Measurements from ENCODE around the gene COX6A1.

COX6A1 gene

DNA sequence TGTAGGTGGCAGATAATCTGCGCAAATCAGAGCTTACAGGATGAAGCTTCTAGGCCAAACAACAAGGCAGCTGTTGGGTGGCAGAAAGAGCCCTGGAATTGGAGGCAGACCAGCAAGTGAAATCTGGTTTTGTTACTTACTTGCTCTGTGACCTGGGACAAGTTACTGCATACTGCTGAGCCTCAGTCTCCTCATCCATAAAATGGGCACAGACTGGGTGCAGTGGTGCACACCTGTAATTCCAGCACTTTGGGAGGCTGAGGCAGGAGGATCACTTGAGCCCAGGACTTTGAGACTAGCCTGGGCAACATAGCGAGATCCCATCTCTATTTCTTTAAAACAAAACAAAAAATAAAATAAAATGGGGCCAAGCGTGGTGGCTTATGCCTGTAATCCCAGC lies 31.4 kb upstream of the COX6A1 start:
- Histone ChIP-seq H3K4me1 (ENCODE audit: control insufficient read depth, low read length) (no peaks in the 10 kb centered on the region), H3K9me3 (ENCODE audit: control insufficient read depth, insufficient read depth, low read length) (no peaks in the 10 kb centered on the region)

GRCh38 chr12:120408771-120409170 lies 29.1 kb upstream of the COX6A1 start:
- Histone ChIP-seq H3K4me3 (ENCODE audit: low read length) (no peak overlapping the region), H3K9me2 (replicated peaks; ENCODE audit: control insufficient read depth, low read length) (no peaks in the 10 kb centered on the region), H3K36me3 (ENCODE audit: control insufficient read depth, low read length) (no peaks in the 10 kb centered on the region), H3K4me1 (ENCODE audit: control insufficient read depth, low read length) (no peaks in the 10 kb centered on the region), H3K9me3 (ENCODE audit: control insufficient read depth, insufficient read depth, low read length) (no peaks in the 10 kb centered on the region), H3K27me3 (ENCODE audit: control insufficient read depth, low read length) (0 out of 2 replicates have a peak, but pooled peaks cover 3% of the 10 kb centered on the region), H4K20me1 (ENCODE audit: control insufficient read depth, insufficient read depth, low read depth, low read length) (no peaks in the 10 kb centered on the region), H3K27ac (ENCODE audit: low read depth, low read length) (no peak overlapping the region), H3F3A (ENCODE audit: control insufficient read depth, insufficient read depth) (no peaks in the 10 kb centered on the region; the same call in 1 of the 2 replicates), H3K79me2 (ENCODE audit: control insufficient read depth, low read length) (no peaks in the 10 kb centered on the region), H3K4me2 (ENCODE audit: low read length) (no peak overlapping the region)
- TF ChIP-seq, protein P1, sequence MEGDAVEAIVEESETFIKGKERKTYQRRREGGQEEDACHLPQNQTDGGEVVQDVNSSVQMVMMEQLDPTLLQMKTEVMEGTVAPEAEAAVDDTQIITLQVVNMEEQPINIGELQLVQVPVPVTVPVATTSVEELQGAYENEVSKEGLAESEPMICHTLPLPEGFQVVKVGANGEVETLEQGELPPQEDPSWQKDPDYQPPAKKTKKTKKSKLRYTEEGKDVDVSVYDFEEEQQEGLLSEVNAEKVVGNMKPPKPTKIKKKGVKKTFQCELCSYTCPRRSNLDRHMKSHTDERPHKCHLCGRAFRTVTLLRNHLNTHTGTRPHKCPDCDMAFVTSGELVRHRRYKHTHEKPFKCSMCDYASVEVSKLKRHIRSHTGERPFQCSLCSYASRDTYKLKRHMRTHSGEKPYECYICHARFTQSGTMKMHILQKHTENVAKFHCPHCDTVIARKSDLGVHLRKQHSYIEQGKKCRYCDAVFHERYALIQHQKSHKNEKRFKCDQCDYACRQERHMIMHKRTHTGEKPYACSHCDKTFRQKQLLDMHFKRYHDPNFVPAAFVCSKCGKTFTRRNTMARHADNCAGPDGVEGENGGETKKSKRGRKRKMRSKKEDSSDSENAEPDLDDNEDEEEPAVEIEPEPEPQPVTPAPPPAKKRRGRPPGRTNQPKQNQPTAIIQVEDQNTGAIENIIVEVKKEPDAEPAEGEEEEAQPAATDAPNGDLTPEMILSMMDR (IDR thresholded peaks at IDR 0.05; ENCODE audit: low read depth, low read length, poor library complexity, severe bottlenecking) = no peak
- no peak for TF ChIP-seq EZH2phosphoT487 (IDR thresholded peaks at IDR 0.05; ENCODE audit: borderline replicate concordance, low read length)

More for the DNA sequence above, 31.4 kb upstream of the COX6A1 start:
- no peaks in the 10 kb centered on the region for H3F3A ChIP-seq (ENCODE audit: control insufficient read depth, insufficient read depth)
- no peaks in the 10 kb centered on the region for H3K79me2 ChIP-seq (ENCODE audit: control insufficient read depth, low read length)
- H3K4me2 ChIP-seq (ENCODE audit: low read length) = no peak overlapping the region
- H3K4me3 ChIP-seq (ENCODE audit: low read length) = no peak overlapping the region
- no peak overlapping the region for H3K27ac ChIP-seq (ENCODE audit: low read depth, low read length)
- no peaks in the 10 kb centered on the region for H3K36me3 ChIP-seq (ENCODE audit: control insufficient read depth, low read length)
- H3K9me2 ChIP-seq (replicated peaks; ENCODE audit: control insufficient read depth, low read length) = no peaks in the 10 kb centered on the region
- H3K27me3 ChIP-seq (ENCODE audit: control insufficient read depth, low read length) = no peaks in the 10 kb centered on the region
- TF ChIP-seq, protein P1 (IDR thresholded peaks at IDR 0.05; ENCODE audit: low read depth, low read length, poor library complexity, severe bottlenecking) = no peak
- TF ChIP-seq EZH2phosphoT487 (IDR thresholded peaks at IDR 0.05; ENCODE audit: borderline replicate concordance, low read length) = no peak
- H4K20me1 ChIP-seq (ENCODE audit: control insufficient read depth, insufficient read depth, low read depth, low read length) = no peaks in the 10 kb centered on the region

DNA sequence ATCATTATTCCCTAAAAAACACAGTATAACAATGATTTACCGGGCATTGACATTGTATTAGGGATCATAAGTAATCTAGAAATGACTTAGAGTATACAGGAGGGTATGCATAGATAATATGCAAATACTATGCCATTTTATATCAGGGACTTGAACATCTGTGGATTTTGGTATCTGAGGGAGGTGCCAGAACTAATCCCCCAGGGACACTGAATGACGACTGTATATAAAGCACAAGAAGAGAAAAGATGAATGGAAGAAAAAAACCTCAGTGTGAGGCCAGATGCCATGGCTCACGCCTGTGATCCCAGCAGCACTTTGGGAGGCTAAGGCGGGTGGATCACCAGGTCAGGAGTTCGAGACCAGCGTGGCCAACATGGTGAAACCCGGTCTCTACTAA lies 25.5 kb upstream of the COX6A1 start:
- no peaks in the 10 kb centered on the region for H3K4me1 ChIP-seq (ENCODE audit: control insufficient read depth, low read length)
- no peaks in the 10 kb centered on the region for H3K9me2 ChIP-seq (replicated peaks; ENCODE audit: control insufficient read depth, low read length)
- no peak overlapping the region for H3K4me2 ChIP-seq (ENCODE audit: low read length)
- H3K9me3 ChIP-seq (ENCODE audit: control insufficient read depth, insufficient read depth, low read length) = no peaks in the 10 kb centered on the region
- no peak overlapping the region for H3K27ac ChIP-seq (ENCODE audit: low read depth, low read length)
- TF ChIP-seq, protein P1 (IDR thresholded peaks at IDR 0.05; ENCODE audit: low read depth, low read length, poor library complexity, severe bottlenecking) = no peak
- TF ChIP-seq EZH2phosphoT487 (IDR thresholded peaks at IDR 0.05; ENCODE audit: borderline replicate concordance, low read length) = no peak
- H3F3A ChIP-seq (ENCODE audit: control insufficient read depth, insufficient read depth) = no peaks in the 10 kb centered on the region; the same call in 1 of the 2 replicates
- no peaks in the 10 kb centered on the region for H3K36me3 ChIP-seq (ENCODE audit: control insufficient read depth, low read length)
- H4K20me1 ChIP-seq (ENCODE audit: control insufficient read depth, insufficient read depth, low read depth, low read length) = no peaks in the 10 kb centered on the region
- H3K27me3 ChIP-seq (ENCODE audit: control insufficient read depth, low read length) = 0 out of 2 replicates have a peak, but pooled peaks cover 3% of the 10 kb centered on the region
- no peak overlapping the region for H3K4me3 ChIP-seq (ENCODE audit: low read length)
- H3K79me2 ChIP-seq (ENCODE audit: control insufficient read depth, low read length) = no peaks in the 10 kb centered on the region
